ENCODE data around the gene MOSPD3. TPM values are rescaled to one million over a fixed set of nuclear protein-coding genes. Genes with fewer than 3 reads are reported as not detected.

Gene MOSPD3
- total and polyA plus RNA-seq, 2 experiments from 2014 or later, result 15.3 to 23.5 TPM

GRCh38 chr7:100585511-100586265 is 26.7 kb upstream of the MOSPD3 start, which contains the start of gene LRCH4:
LRCH4 (minus strand) TSS chr7:100586129; CDS start chr7:100586100, 29 bp downstream.
- H3K9me2 ChIP-seq (ENCODE audit: insufficient read depth), result no peaks in the 10 kb centered on the region
- peak within 1 kb of the TSS; percentile 99 for H3K27ac ChIP-seq (ENCODE audit: low read depth)
- H3K27me3 ChIP-seq (ENCODE audit: insufficient read depth), result peaks cover 20% of the 10 kb centered on the region
- H3K36me3 Mint-ChIP-seq (ENCODE audit: low read depth), result no peaks in the 10 kb centered on the region; the same call in 2 of the 3 replicates
- H3K4me3 ChIP-seq, result peak within 1 kb of the TSS; percentile 98
- ATAC-seq (peak; percentile 39), DNase-seq (ENCODE audit: low spot score) (peak; percentile 81)
- H3K9me3 Mint-ChIP-seq, result no peaks in the 10 kb centered on the region
- peak within 1 kb of the TSS; percentile 87; the same call in 1 of the 2 replicates for H2AFZ ChIP-seq
- H3F3A ChIP-seq (replicated peaks; ENCODE audit: low read depth), result peaks cover 20% of the 10 kb centered on the region
- H3K27ac Mint-ChIP-seq, result peak within 1 kb of the TSS; percentile 97
- H3K79me2 ChIP-seq (replicated peaks; ENCODE audit: insufficient read depth), result peaks cover 21% of the 10 kb centered on the region
- peaks cover 46% of the 10 kb centered on the region for H3K4me1 Mint-ChIP-seq
- H4K20me1 ChIP-seq (replicated peaks; ENCODE audit: insufficient read depth), result peaks cover 8% of the 10 kb centered on the region; the same call in 1 of the 2 replicates
- peaks cover 36% of the 10 kb centered on the region for H3K4me1 ChIP-seq (ENCODE audit: insufficient read depth)
- H3K4me3 Mint-ChIP-seq, result peak within 1 kb of the TSS; percentile 91
- 0 out of 2 replicates have a peak, but pooled peaks cover 4% of the 10 kb centered on the region for H3K36me3 ChIP-seq (ENCODE audit: insufficient read depth)
- peaks cover 37% of the 10 kb centered on the region for H3K27me3 Mint-ChIP-seq (ENCODE audit: insufficient read depth, low read depth, poor library complexity)
- H3K4me2 ChIP-seq, result peak within 1 kb of the TSS; percentile 86
- TF ChIP-seq ZNF114 (CRISPR knock-in tag; IDR thresholded peaks at IDR 0.05), result no peak
- TF ChIP-seq JUNB (IDR thresholded peaks at IDR 0.05; ENCODE audit: unreplicated experiment), result no peak
- TF ChIP-seq STAT1 (IDR thresholded peaks at IDR 0.05; ENCODE audit: unreplicated experiment), result no peak
- TF ChIP-seq CTCF (conservative IDR thresholded peaks at IDR 0.05; ENCODE audit: low read depth in 2 of 2), result no peak
- no peak for TF ChIP-seq EZH2 (IDR thresholded peaks at IDR 0.05; ENCODE audit: low read depth, unreplicated experiment)
- TF ChIP-seq POLR2AphosphoS5 (IDR thresholded peaks at IDR 0.05; ENCODE audit: low read depth), result peak; percentile 90
- no peak for TF ChIP-seq REST (IDR thresholded peaks at IDR 0.05; ENCODE audit: unreplicated experiment)
- TF ChIP-seq ETS1 (IDR thresholded peaks at IDR 0.05), result peak; percentile 53; the same call in 1 of the 2 replicates
- TF ChIP-seq NANOG (IDR thresholded peaks at IDR 0.05; ENCODE audit: borderline replicate concordance), result no peak
- no peak for TF ChIP-seq EZH2phosphoT487 (IDR thresholded peaks at IDR 0.05; ENCODE audit: unreplicated experiment)
- no peak for TF ChIP-seq ZNF331 (CRISPR knock-in tag; IDR thresholded peaks at IDR 0.05; ENCODE audit: low read depth)

Measured in GM23338 (cell line).